Mononuclear cell (primary cell): ENCODE data around the gene C5orf58. TPM values are rescaled to one million over a fixed set of nuclear protein-coding genes. Genes with fewer than 3 reads are reported as not detected.

Source experiments
- H3K27me3 ChIP-seq: 2 replicates; pipeline ENCODE4 v1.6.0; 2011; ENCODE audit warnings: low read length, control low read depth; ENCODE audit not compliant: insufficient read depth
- H3K4me1 ChIP-seq: 2 replicates; pipeline ENCODE4 v1.5.1; 2011; ENCODE audit warnings: mild to moderate bottlenecking, low read length, control low read depth; ENCODE audit not compliant: insufficient read depth
- H3K4me3 ChIP-seq: 2 replicates; pipeline ENCODE4 v1.5.1; 2011; ENCODE audit warnings: mild to moderate bottlenecking, low read length, moderate library complexity
- H3K9me3 ChIP-seq: 2 replicates; pipeline ENCODE4 v1.5.1; 2011; ENCODE audit warnings: low read depth, mild to moderate bottlenecking, control low read depth, low read length
- total RNA-seq: library from RNA; depleted of rRNA; stranded (reverse); fragments of >200 nt; gene quantifications from one replicate; pipeline ENCODE4 v1.2.3, GENCODE V29; 2012

Gene C5orf58
- total RNA-seq, 1 donor, result not detected

- Histone ChIP-seq H3K4me3 (no peak overlapping the region), H3K4me1 (peaks cover 40% of the 10 kb centered on the region), H3K9me3 (no peaks in the 10 kb centered on the region), H3K27me3 (no peaks in the 10 kb centered on the region)
Observed at GRCh38 chr5:170262061-170263045, 29.6 kb downstream of the C5orf58 start.

- Histone ChIP-seq H3K9me3 (no peaks in the 10 kb centered on the region), H3K27me3 (no peaks in the 10 kb centered on the region), H3K4me1 (peaks cover 55% of the 10 kb centered on the region), H3K4me3 (no peak overlapping the region)
Observed at GRCh38 chr5:170263906-170264305, 31.1 kb downstream of the C5orf58 start.

- H3K4me1 ChIP-seq, result peaks cover 72% of the 10 kb centered on the region
- no peaks in the 10 kb centered on the region for H3K27me3 ChIP-seq
- no peak overlapping the region for H3K4me3 ChIP-seq
- H3K9me3 ChIP-seq, result no peaks in the 10 kb centered on the region
Observed at GRCh38 chr5:170265522-170265921, 32.7 kb downstream of the C5orf58 start.

GRCh38 chr5:170266570-170267381 lies 34.0 kb downstream of the C5orf58 start:
- H3K4me3 ChIP-seq, result no peak overlapping the region
- H3K4me1 ChIP-seq, result peaks cover 73% of the 10 kb centered on the region
- no peaks in the 10 kb centered on the region for H3K9me3 ChIP-seq
- H3K27me3 ChIP-seq, result no peaks in the 10 kb centered on the region

GRCh38 chr5:170267431-170268152 lies 34.8 kb downstream of the C5orf58 start:
- no peaks in the 10 kb centered on the region for H3K27me3 ChIP-seq
- peaks cover 75% of the 10 kb centered on the region for H3K4me1 ChIP-seq
- no peak overlapping the region for H3K4me3 ChIP-seq
- no peaks in the 10 kb centered on the region for H3K9me3 ChIP-seq

- no peak overlapping the region for H3K4me3 ChIP-seq
- H3K4me1 ChIP-seq, result peaks cover 77% of the 10 kb centered on the region
Observed at GRCh38 chr5:170268153-170268689, 35.4 kb downstream of the C5orf58 start.

GRCh38 chr5:170268884-170269283 lies 36.1 kb downstream of the C5orf58 start:
- Histone ChIP-seq H3K27me3 (no peaks in the 10 kb centered on the region), H3K4me1 (peaks cover 84% of the 10 kb centered on the region), H3K9me3 (no peaks in the 10 kb centered on the region), H3K4me3 (no peak overlapping the region)

More at GRCh38 chr5:170268153-170268689, 35.4 kb downstream of the C5orf58 start:
- Histone ChIP-seq H3K27me3 (no peaks in the 10 kb centered on the region), H3K9me3 (no peaks in the 10 kb centered on the region)

- peaks cover 86% of the 10 kb centered on the region for H3K4me1 ChIP-seq
- no peaks in the 10 kb centered on the region for H3K27me3 ChIP-seq
- no peaks in the 10 kb centered on the region for H3K9me3 ChIP-seq
- H3K4me3 ChIP-seq, result no peak overlapping the region
Observed at GRCh38 chr5:170269579-170269978, 36.8 kb downstream of the C5orf58 start.

GRCh38 chr5:170270293-170271069 lies 37.7 kb downstream of the C5orf58 start:
- no peak overlapping the region for H3K4me3 ChIP-seq
- H3K27me3 ChIP-seq, result no peaks in the 10 kb centered on the region
- no peaks in the 10 kb centered on the region for H3K9me3 ChIP-seq
- peaks cover 94% of the 10 kb centered on the region for H3K4me1 ChIP-seq

- H3K4me1 ChIP-seq, result peaks cover 98% of the 10 kb centered on the region
- H3K9me3 ChIP-seq, result no peaks in the 10 kb centered on the region
- H3K4me3 ChIP-seq, result no peak overlapping the region
- no peaks in the 10 kb centered on the region for H3K27me3 ChIP-seq
Observed at GRCh38 chr5:170273968-170274710, 41.4 kb downstream of the C5orf58 start.

- Histone ChIP-seq H3K9me3 (no peaks in the 10 kb centered on the region), H3K27me3 (no peaks in the 10 kb centered on the region), H3K4me1 (peaks cover 98% of the 10 kb centered on the region), H3K4me3 (no peak overlapping the region)
Observed at GRCh38 chr5:170275376-170275994, 42.7 kb downstream of the C5orf58 start.

- H3K9me3 ChIP-seq, result no peaks in the 10 kb centered on the region
- H3K4me1 ChIP-seq, result peaks cover 98% of the 10 kb centered on the region
- no peak overlapping the region for H3K4me3 ChIP-seq
- no peaks in the 10 kb centered on the region for H3K27me3 ChIP-seq
Observed at GRCh38 chr5:170276140-170276539, 43.4 kb downstream of the C5orf58 start.

- no peak overlapping the region for H3K4me3 ChIP-seq
Observed at GRCh38 chr5:170277867-170278281, 45.1 kb downstream of the C5orf58 start.

More at GRCh38 chr5:170277867-170278281, 45.1 kb downstream of the C5orf58 start:
- Histone ChIP-seq H3K27me3 (no peaks in the 10 kb centered on the region), H3K4me1 (peaks cover 98% of the 10 kb centered on the region), H3K9me3 (no peaks in the 10 kb centered on the region)
